Superior temporal gyrus (tissue), 1 donor: ENCODE data around the gene ST6GALNAC3.
A peak's percentile ranks its signal among the peaks of the same experiment; 100 is the strongest.

ENCODE experiments used
- DNase-seq: peaks from one replicate; pipeline ENCODE4 v3.0.0-alpha.2; 2016; ENCODE audit errors: extremely low spot score

Gene ST6GALNAC3

GRCh38 chr1:76247261-76247852, 172.8 kb downstream of the ST6GALNAC3 start:
- no peak for DNase-seq

- DNase-seq = no peak
These were observed 175.7 kb downstream of the ST6GALNAC3 start for GRCh38 chr1:76250271-76250670.

GRCh38 chr1:76252431-76252830, 177.9 kb downstream of the ST6GALNAC3 start:
- no peak for DNase-seq

GRCh38 chr1:76254104-76255030, 179.8 kb downstream of the ST6GALNAC3 start:
- DNase-seq = no peak

- no peak for DNase-seq
These were observed 182.0 kb downstream of the ST6GALNAC3 start for GRCh38 chr1:76256289-76257223.

GRCh38 chr1:76257823-76258222, 183.3 kb downstream of the ST6GALNAC3 start:
- no peak for DNase-seq

- DNase-seq = no peak
These were observed 184.7 kb downstream of the ST6GALNAC3 start for GRCh38 chr1:76259270-76259669.

- DNase-seq = no peak
These were observed 185.7 kb downstream of the ST6GALNAC3 start for GRCh38 chr1:76260279-76260678.

GRCh38 chr1:76262601-76263000, 188.1 kb downstream of the ST6GALNAC3 start:
- DNase-seq = no peak

- no peak for DNase-seq
These were observed 190.1 kb downstream of the ST6GALNAC3 start for GRCh38 chr1:76264642-76265041.

GRCh38 chr1:76266762-76267161, 192.2 kb downstream of the ST6GALNAC3 start:
- no peak for DNase-seq

GRCh38 chr1:76267631-76268030, 193.1 kb downstream of the ST6GALNAC3 start:
- no peak for DNase-seq

- DNase-seq = no peak
These were observed 193.8 kb downstream of the ST6GALNAC3 start for GRCh38 chr1:76268341-76268740.

GRCh38 chr1:76269155-76269554, 194.6 kb downstream of the ST6GALNAC3 start:
- no peak for DNase-seq

GRCh38 chr1:76274302-76274701, 199.8 kb downstream of the ST6GALNAC3 start:
- DNase-seq = no peak

GRCh38 chr1:76274718-76275117, 200.2 kb downstream of the ST6GALNAC3 start:
- DNase-seq = no peak

- DNase-seq = no peak
These were observed 204.2 kb downstream of the ST6GALNAC3 start for GRCh38 chr1:76278711-76279100.

- DNase-seq = peak; percentile 58
These were observed 204.7 kb downstream of the ST6GALNAC3 start for GRCh38 chr1:76279101-76279748.

- peak; percentile 58 for DNase-seq
These were observed 206.8 kb downstream of the ST6GALNAC3 start for GRCh38 chr1:76281306-76281705.

GRCh38 chr1:76284842-76285241, 210.3 kb downstream of the ST6GALNAC3 start:
- no peak for DNase-seq

- no peak for DNase-seq
These were observed 211.1 kb downstream of the ST6GALNAC3 start for GRCh38 chr1:76285578-76286135.
